D721Med (cell line): ENCODE measurements around the gene EFR3B.
"Not testable (repeated sequence)": the region's sequence is repeated elsewhere in the genome, so short reads cannot be mapped to it uniquely, and the experiment has no call there.

Source experiments
- DNase-seq: peaks from one replicate; pipeline ENCODE4 v3.0.0; 2011; ENCODE audit warnings: low spot score; ENCODE audit not compliant: insufficient read length
- FAIRE-seq: peaks from 2 replicates; lab custom pipeline; 2011; peaks lifted over from hg19 to GRCh38; lab: Jason Lieb, UNC
- CTCF ChIP-seq: IDR thresholded peaks from 2 replicates; pipeline ENCODE4 v1.5.1; 2012; ENCODE audit warnings: mild to moderate bottlenecking, control low read depth; ENCODE audit not compliant: insufficient read depth; ENCODE audit errors: missing control alignments

Gene EFR3B

DNA sequence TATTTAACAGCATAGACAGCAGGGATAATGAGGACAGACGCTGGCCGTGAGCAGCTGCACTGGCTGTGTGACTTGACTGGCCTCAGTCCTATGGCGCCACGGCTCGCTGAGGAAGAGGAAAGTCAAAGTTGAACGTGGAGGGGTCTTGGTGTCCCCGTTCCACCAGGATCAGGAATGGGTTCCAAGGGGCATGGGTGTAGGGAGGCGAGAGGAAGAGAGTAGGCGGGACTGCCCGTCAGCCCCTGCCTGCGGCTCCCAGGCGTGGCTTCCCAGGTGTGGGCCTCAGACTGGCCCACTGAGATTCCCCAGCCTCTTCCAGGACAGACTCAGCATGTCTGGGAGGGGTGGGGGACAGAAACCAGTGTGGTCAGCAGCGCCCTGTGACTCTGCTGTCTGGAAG lies 75.1 kb downstream of the EFR3B start:
- no peak for TF ChIP-seq CTCF
- DNase-seq (no peak), FAIRE-seq (no peak)

DNA sequence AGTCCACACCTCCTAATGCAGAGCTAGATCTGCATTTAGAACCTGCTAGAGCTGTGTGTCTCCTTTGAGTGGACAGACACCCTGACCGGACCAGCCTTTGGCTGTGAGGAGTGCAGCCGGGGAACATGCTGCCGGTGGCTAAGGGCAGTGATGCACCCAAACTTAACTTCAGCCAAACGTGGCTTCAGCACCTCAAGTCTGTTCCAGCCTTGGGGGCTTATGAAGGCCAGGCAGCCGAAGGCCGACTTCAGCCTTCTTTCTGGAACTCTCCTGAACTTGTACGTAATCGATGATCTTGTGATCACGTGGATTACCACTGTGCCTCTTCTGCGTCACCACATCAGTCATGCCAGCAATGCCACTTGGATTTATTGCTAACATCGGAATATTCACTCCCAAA lies 77.4 kb downstream of the EFR3B start:
- DNase-seq, result no peak
- no peak for FAIRE-seq
- no peak for TF ChIP-seq CTCF

- FAIRE-seq, result no peak
- no peak for TF ChIP-seq CTCF
- DNase-seq, result no peak
Measured at GRCh38 chr2:25122367-25122766, 80.5 kb downstream of the EFR3B start.

- no peak for DNase-seq
- no peak for FAIRE-seq
- no peak for TF ChIP-seq CTCF
Measured at GRCh38 chr2:25123682-25124081, 81.8 kb downstream of the EFR3B start.

DNA sequence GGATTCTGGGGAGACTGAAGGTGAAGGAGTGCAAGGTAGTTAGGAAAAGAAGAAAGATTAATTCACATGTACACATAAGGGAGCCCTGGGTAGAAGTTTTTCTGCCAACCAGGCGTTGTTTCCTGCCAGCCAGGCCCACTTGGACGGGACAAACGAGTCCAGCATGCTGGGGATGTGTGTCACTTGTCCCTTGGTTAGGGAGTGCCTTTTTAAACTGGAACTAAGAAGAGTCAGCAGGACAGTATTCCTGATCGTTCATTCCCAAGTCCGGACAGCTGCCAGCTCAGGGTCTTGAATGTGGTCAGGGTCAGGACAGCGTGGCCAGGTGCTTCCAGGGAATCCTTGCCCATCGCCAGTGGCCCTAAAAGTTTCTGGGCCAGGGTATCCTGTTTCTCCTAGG lies 83.3 kb downstream of the EFR3B start:
- DNase-seq (no peak), FAIRE-seq (no peak)
- no peak for TF ChIP-seq CTCF

GRCh38 chr2:25125976-25126375 lies 84.1 kb downstream of the EFR3B start:
- DNase-seq, result no peak
- FAIRE-seq, result no peak
- TF ChIP-seq CTCF, result no peak

GRCh38 chr2:25127071-25127470 lies 85.2 kb downstream of the EFR3B start:
- not testable (repeated sequence) for FAIRE-seq, DNase-seq

- no peak for TF ChIP-seq CTCF
- no peak for FAIRE-seq
- DNase-seq, result no peak
Measured at GRCh38 chr2:25127646-25128045, 85.8 kb downstream of the EFR3B start.
